GM23338 (cell line): ENCODE measurements around the gene CCDC82. TPM values are rescaled to one million over a fixed set of nuclear protein-coding genes. Genes with fewer than 3 reads are reported as not detected.

Experiments used
- ATAC-seq: fragments of 200-7000 bp; cut with Tn5 transposase; 3 replicates; pipeline ENCODE4 v1.9.1; 2020
- DNase-seq: peaks from one replicate; pipeline ENCODE4 v3.0.0-alpha.2; 2015; ENCODE audit warnings: low spot score
- H2AFZ ChIP-seq: fragments of 200-600 bp; sonication (generic); 2 replicates; pipeline ENCODE4 v1.8.0; 2016; ENCODE audit warnings: antibody characterized with exemption, mild to moderate bottlenecking, moderate library complexity
- H3F3A ChIP-seq: fragments of 200-600 bp; sonication (generic); replicated peaks from 2 replicates; pipeline ENCODE4 v1.8.0; 2017; ENCODE audit warnings: antibody characterized with exemption, mixed run types, low read depth
- H3K27ac ChIP-seq: fragments of 200-600 bp; sonication (generic); 2 replicates; pipeline ENCODE4 v1.6.1; 2016; ENCODE audit warnings: low read depth
- H3K27me3 ChIP-seq: fragments of 200-600 bp; sonication (generic); 2 replicates; pipeline ENCODE4 v1.8.0; 2016; ENCODE audit warnings: mild to moderate bottlenecking, mixed run types, moderate library complexity; ENCODE audit not compliant: insufficient read depth
- H3K36me3 ChIP-seq: fragments of 200-600 bp; sonication (generic); 2 replicates; pipeline ENCODE4 v1.8.0; 2016; ENCODE audit warnings: mild to moderate bottlenecking; ENCODE audit not compliant: insufficient read depth
- H3K4me1 ChIP-seq: fragments of 200-600 bp; sonication (generic); 2 replicates; pipeline ENCODE4 v1.8.0; 2016; ENCODE audit warnings: mild to moderate bottlenecking, moderate library complexity; ENCODE audit not compliant: insufficient read depth
- H3K4me2 ChIP-seq: fragments of 200-600 bp; sonication (generic); 2 replicates; pipeline ENCODE4 v1.7.1; 2017; ENCODE audit warnings: mixed run types
- H3K4me3 ChIP-seq: fragments of 200-600 bp; sonication (generic); 2 replicates; pipeline ENCODE4 v1.6.1; 2016; ENCODE audit warnings: mixed run types
- H3K79me2 ChIP-seq: fragments of 200-600 bp; sonication (generic); replicated peaks from 2 replicates; pipeline ENCODE4 v1.8.0; 2017; ENCODE audit warnings: mild to moderate bottlenecking; ENCODE audit not compliant: insufficient read depth
- H3K9me2 ChIP-seq: fragments of 200-600 bp; sonication (generic); 2 replicates; pipeline ENCODE4 v1.8.0; 2017; ENCODE audit not compliant: insufficient read depth
- H4K20me1 ChIP-seq: fragments of 200-600 bp; sonication (generic); replicated peaks from 2 replicates; pipeline ENCODE4 v1.8.0; 2017; ENCODE audit warnings: mild to moderate bottlenecking; ENCODE audit not compliant: insufficient read depth
- H3K27ac Mint-ChIP-seq: 2 replicates; pipeline ENCODE4 v1.8.0; 2020; ENCODE audit warnings: inconsistent platforms, mild to moderate bottlenecking, moderate library complexity, mixed read lengths
- H3K27me3 Mint-ChIP-seq: 3 replicates; pipeline ENCODE4 v1.8.0; 2022; ENCODE audit warnings: low read depth, mild to moderate bottlenecking, moderate library complexity, mixed read lengths, inconsistent platforms; ENCODE audit not compliant: insufficient read depth, poor library complexity
- H3K36me3 Mint-ChIP-seq: 3 replicates; pipeline ENCODE4 v1.8.0; 2021; ENCODE audit warnings: low read depth, mild to moderate bottlenecking, inconsistent platforms, moderate library complexity, mixed read lengths
- H3K4me1 Mint-ChIP-seq: 3 replicates; pipeline ENCODE4 v1.8.0; 2020; ENCODE audit warnings: mild to moderate bottlenecking, inconsistent platforms, mixed read lengths
- H3K4me3 Mint-ChIP-seq: 3 replicates; pipeline ENCODE4 v1.8.0; 2021; ENCODE audit warnings: moderate library complexity, mild to moderate bottlenecking, inconsistent platforms, mixed read lengths
- H3K9me3 Mint-ChIP-seq: 3 replicates; pipeline ENCODE4 v1.8.0; 2020; ENCODE audit warnings: moderate library complexity, mild to moderate bottlenecking, inconsistent platforms, mixed read lengths
- CREB1 ChIP-seq: fragments of 250-450 bp; sonication (Bioruptor Pico); IDR thresholded peaks from 2 replicates; pipeline ENCODE4 v1.5.0; 2020; ENCODE audit warnings: low read depth, mild to moderate bottlenecking, moderate library complexity
- EZH2 ChIP-seq: fragments of 200-600 bp; sonication (generic); IDR thresholded peaks from one replicate; pipeline ENCODE4 v1.8.0; 2017; ENCODE audit warnings: antibody characterized with exemption, mild to moderate bottlenecking, low read depth; ENCODE audit not compliant: unreplicated experiment
- EZH2phosphoT487 ChIP-seq: fragments of 200-600 bp; sonication (generic); IDR thresholded peaks from one replicate; pipeline ENCODE4 v1.8.1; 2018; ENCODE audit warnings: antibody characterized with exemption; ENCODE audit not compliant: unreplicated experiment
- POLR2AphosphoS5 ChIP-seq: IDR thresholded peaks from 2 replicates; pipeline ENCODE4 v1.6.1; 2016; ENCODE audit warnings: antibody characterized with exemption, low read depth
- STAT1 ChIP-seq: IDR thresholded peaks from one replicate; pipeline ENCODE4 v1.6.1; 2016; ENCODE audit warnings: antibody characterized with exemption; ENCODE audit not compliant: unreplicated experiment
- ZNF114 ChIP-seq: fragments of 250-450 bp; sonication (Bioruptor Pico); IDR thresholded peaks from 2 replicates; pipeline ENCODE4 v1.5.0; 2020; ENCODE audit warnings: mild to moderate bottlenecking, moderate library complexity
- ZNF331 ChIP-seq: fragments of 250-450 bp; sonication (Bioruptor Pico); IDR thresholded peaks from 2 replicates; pipeline ENCODE4 v1.5.0; 2020; ENCODE audit warnings: low read depth, mild to moderate bottlenecking, moderate library complexity
- ZNF462 ChIP-seq: fragments of 250-450 bp; sonication (Bioruptor Pico); IDR thresholded peaks from 2 replicates; pipeline ENCODE4 v1.5.0; 2020; ENCODE audit warnings: mild to moderate bottlenecking, moderate library complexity
- polyA plus RNA-seq: library from polyadenylated mRNA; unstranded; fragments of >200 nt; fragmentation: Nextera tagmentation; extraction: Ambion mirVana; gene quantifications from 2 replicates; pipeline ENCODE4 v1.2.1, GENCODE V29; 2016
- total RNA-seq: library from RNA; depleted of rRNA; stranded (reverse); fragments of >200 nt; shearing (Covaris generic); gene quantifications from 2 replicates; pipeline ENCODE4 v1.2.3, GENCODE V29; 2014

The CCDC82 gene
- total and polyA plus RNA-seq, 2 experiments from 2014 or later, result 15.7 to 45.8 TPM

DNA sequence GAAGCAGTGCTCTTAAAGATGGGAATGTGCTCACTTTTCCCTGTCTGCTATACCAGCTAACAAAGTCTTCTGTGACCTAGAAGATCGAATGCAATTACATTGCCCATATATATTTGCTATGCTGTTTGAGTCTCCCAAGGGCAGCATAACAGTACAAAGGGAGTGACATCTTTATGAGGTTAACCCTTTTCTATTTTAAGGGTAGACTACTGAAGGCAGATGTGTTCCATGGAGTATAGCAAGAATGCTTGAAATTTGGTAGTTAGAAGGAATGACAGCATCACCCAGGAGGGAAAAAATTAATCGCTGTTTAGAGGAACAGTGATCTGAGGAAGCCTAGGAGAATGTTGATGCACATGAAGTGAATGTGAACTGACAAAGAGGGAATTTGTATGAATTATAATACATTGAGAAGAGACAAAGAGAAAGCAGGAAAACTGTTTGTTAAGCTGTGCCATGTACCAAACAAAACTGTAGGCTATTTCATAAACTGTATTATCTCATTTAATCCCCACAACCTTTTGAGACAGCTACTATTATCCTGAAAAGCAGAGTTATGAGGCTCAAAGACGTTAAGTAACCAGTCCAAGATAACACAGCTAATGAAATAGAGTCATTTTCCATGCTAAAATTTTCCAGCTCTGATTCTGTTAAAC lies 59.7 kb downstream of the CCDC82 start:
- Histone ChIP-seq H2AFZ (no peak overlapping the region), H3K27ac (no peak overlapping the region; the same call in 1 of the 2 replicates), H3K4me3 (no peak overlapping the region), H3K4me2 (peak overlapping the region; percentile 15; the same call in 1 of the 2 replicates), H3F3A (0 out of 2 replicates have a peak, but pooled peaks cover 1% of the 10 kb centered on the region), H3K4me1 (peaks cover 79% of the 10 kb centered on the region), H3K27me3 (no peaks in the 10 kb centered on the region), H3K79me2 (peaks cover 64% of the 10 kb centered on the region), H3K9me2 (peaks cover 4% of the 10 kb centered on the region; the same call in 1 of the 2 replicates), H4K20me1 (no peaks in the 10 kb centered on the region), H3K36me3 (no peaks in the 10 kb centered on the region)
- H3K27ac Mint-ChIP-seq, result no peak overlapping the region
- DNase-seq (no peak), ATAC-seq (no peak)
- peaks cover 67% of the 10 kb centered on the region for H3K4me1 Mint-ChIP-seq
- TF ChIP-seq EZH2phosphoT487, result no peak
- TF ChIP-seq ZNF462 (CRISPR knock-in tag), result no peak
- TF ChIP-seq POLR2AphosphoS5, result no peak
- TF ChIP-seq ZNF114 (CRISPR knock-in tag), result no peak
- no peak overlapping the region for H3K4me3 Mint-ChIP-seq
- no peaks in the 10 kb centered on the region for H3K36me3 Mint-ChIP-seq
- H3K9me3 Mint-ChIP-seq, result no peaks in the 10 kb centered on the region
- H3K27me3 Mint-ChIP-seq, result no peaks in the 10 kb centered on the region

DNA sequence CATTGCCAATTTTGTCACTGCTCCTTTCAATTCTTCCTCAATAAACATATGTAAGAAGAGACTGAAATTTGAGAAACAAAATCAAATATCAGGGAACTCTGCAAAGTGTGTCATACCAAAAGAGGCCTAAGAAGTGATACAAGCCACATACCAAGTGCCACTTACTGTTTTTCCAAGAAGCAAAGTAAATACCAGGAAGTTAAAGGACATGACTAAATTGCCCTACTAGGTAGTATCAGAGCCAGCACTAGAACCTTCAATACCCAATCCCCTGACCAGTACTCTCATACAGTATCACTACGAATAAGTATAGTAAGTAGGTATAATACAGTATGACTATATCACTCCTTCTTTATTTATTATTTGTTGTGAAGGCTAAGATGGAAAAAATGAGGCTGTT lies 60.3 kb downstream of the CCDC82 start:
- DNase-seq, result no peak
- H3K4me1 Mint-ChIP-seq, result peaks cover 67% of the 10 kb centered on the region
- no peaks in the 10 kb centered on the region for H3K36me3 Mint-ChIP-seq
- 0 out of 2 replicates have a peak overlapping the region, but pooled peaks have one; percentile 6 for H3K4me2 ChIP-seq
- no peaks in the 10 kb centered on the region for H3K27me3 ChIP-seq
- peaks cover 61% of the 10 kb centered on the region for H3K79me2 ChIP-seq
- no peak overlapping the region for H3K4me3 Mint-ChIP-seq
- H3K27ac ChIP-seq, result no peak overlapping the region
- no peak overlapping the region; the same call in 1 of the 2 replicates for H3K27ac Mint-ChIP-seq
- no peaks in the 10 kb centered on the region for H3K36me3 ChIP-seq
- H3K9me3 Mint-ChIP-seq, result no peaks in the 10 kb centered on the region
- no peaks in the 10 kb centered on the region for H3F3A ChIP-seq
- H3K27me3 Mint-ChIP-seq, result no peaks in the 10 kb centered on the region
- no peak for ATAC-seq
- H4K20me1 ChIP-seq, result no peaks in the 10 kb centered on the region
- H2AFZ ChIP-seq, result no peak overlapping the region
- H3K4me1 ChIP-seq, result peaks cover 79% of the 10 kb centered on the region
- TF ChIP-seq STAT1 (no peak), EZH2 (no peak), CREB1 (CRISPR knock-in tag) (no peak), ZNF331 (CRISPR knock-in tag) (no peak)
- H3K4me3 ChIP-seq, result no peak overlapping the region
- peaks cover 5% of the 10 kb centered on the region; the same call in 1 of the 2 replicates for H3K9me2 ChIP-seq
